DMS153 treated with DMSO at 0.1 percent for 48 hours (cell line): ENCODE results near the gene ATPAF2.

Experiments used
- DNase-seq: peaks from one replicate; lab custom pipeline; 2025; ENCODE audit not compliant: unreplicated experiment; lab: John Stamatoyannopoulos, UW

ATPAF2 gene

GRCh38 chr17:18039535-18040260 is 730 bp upstream of the ATPAF2 start:
- no peak for DNase-seq

- no peak for DNase-seq
Observed at GRCh38 chr17:18038149-18038850, 668 bp downstream of the ATPAF2 start.

- no peak for DNase-seq
Observed at GRCh38 chr17:18037486-18037885, 1.5 kb downstream of the ATPAF2 start.

GRCh38 chr17:18035704-18036103 is 3.3 kb downstream of the ATPAF2 start:
- DNase-seq: no peak

GRCh38 chr17:18033442-18034099 is 5.4 kb downstream of the ATPAF2 start:
- peak; percentile 58 for DNase-seq

GRCh38 chr17:18031955-18032354 is 7.0 kb downstream of the ATPAF2 start:
- no peak for DNase-seq

GRCh38 chr17:18028952-18029540 is 9.9 kb downstream of the ATPAF2 start:
- no peak for DNase-seq

- no peak for DNase-seq
Observed at GRCh38 chr17:18028114-18028951, 10.6 kb downstream of the ATPAF2 start.

- no peak for DNase-seq
Observed at GRCh38 chr17:18027280-18027679, 11.7 kb downstream of the ATPAF2 start.

- DNase-seq: no peak
Observed at GRCh38 chr17:18025945-18026776, 12.8 kb downstream of the ATPAF2 start.

- no peak for DNase-seq
Observed at GRCh38 chr17:18025241-18025944, 13.6 kb downstream of the ATPAF2 start.

GRCh38 chr17:18021372-18021771 is 17.6 kb downstream of the ATPAF2 start:
- DNase-seq: no peak

- no peak for DNase-seq
Observed at GRCh38 chr17:18020971-18021370, 18.0 kb downstream of the ATPAF2 start.

GRCh38 chr17:18019838-18020154 is 19.2 kb downstream of the ATPAF2 start:
- no peak for DNase-seq

- no peak for DNase-seq
Observed at GRCh38 chr17:18018411-18018921, 20.5 kb downstream of the ATPAF2 start.

- DNase-seq: no peak
Observed at GRCh38 chr17:18017958-18018357, 21.0 kb downstream of the ATPAF2 start.

- DNase-seq: no peak
Observed at GRCh38 chr17:18016426-18016825, 22.5 kb downstream of the ATPAF2 start.

GRCh38 chr17:18015593-18015992 is 23.4 kb downstream of the ATPAF2 start:
- no peak for DNase-seq

GRCh38 chr17:18014006-18014405 is 25.0 kb downstream of the ATPAF2 start:
- no peak for DNase-seq
